ENCODE results near the gene WDR38. TPM values are rescaled to one million over a fixed set of nuclear protein-coding genes. Genes with fewer than 3 reads are reported as not detected.

WDR38 gene
- not detected in 2 replicates for total RNA-seq (2011; cell fraction: chromatin; rRNA removed; ENCODE audit: low replicate concordance)
- total RNA-seq (2011; cell fraction: nucleolus; rRNA removed), result not detected in 2 replicates
- not detected in 2 replicates for total RNA-seq (2011; cell fraction: nucleoplasm; rRNA removed)
- not detected in 2 replicates for total RNA-seq (2014; rRNA removed)
- total RNA-seq (2014; rRNA removed; fragmentation: Illumina TruSeq; extraction: Trizol), result not detected in 2 replicates
- not detected in 2 replicates for total RNA-seq (2015; rRNA removed; fragmentation: Illumina TruSeq; extraction: Trizol)
- total RNA-seq (2021), result not detected in 2 replicates
- not detected in 2 replicates for polyA plus RNA-seq (2011; rRNA removed)
- polyA plus RNA-seq (2011; cell fraction: cytosol; rRNA removed), result not detected in 2 replicates
- polyA plus RNA-seq (2011; cell fraction: nucleus; rRNA removed), result not detected in 2 replicates
- polyA plus RNA-seq (2012), result 0.05 TPM in 1 of 2 replicates, not detected in the other
- polyA plus RNA-seq (2014; fragmentation: Illumina TruSeq; extraction: Trizol), result not detected in 2 replicates
- polyA plus RNA-seq (2014; fragmentation: Nextera tagmentation; extraction: Ambion mirVana), result not detected
- polyA plus RNA-seq (2014; rRNA removed), result not detected in 2 replicates
- not detected in 2 replicates for polyA minus RNA-seq (2011; rRNA and poly(A)+ RNA removed)
- polyA minus RNA-seq (2011; cell fraction: cytosol; rRNA and poly(A)+ RNA removed), result not detected in 2 replicates
- polyA minus RNA-seq (2011; cell fraction: nucleus; rRNA and poly(A)+ RNA removed), result not detected in 2 replicates
- percentile 13 among the genes with signal in this experiment for Bru-seq, nascent RNA
- not detected for BruChase-seq, experiment 1, labeled RNA remaining after a 2-hour chase
- not detected for BruChase-seq, experiment 2, labeled RNA remaining after a 6-hour chase
- long read RNA-seq, experiment 1, partial matches to known transcripts, result 0 of 1 reads
- long read RNA-seq, experiment 1, other reads (novel, unspliced or antisense), result 1 of 1 reads
- long read RNA-seq, experiment 2, result 0 reads
- long read RNA-seq, experiment 3, result 0 reads

GRCh38 chr9:124852829-124853531, at the start of gene WDR38:
WDR38 (plus strand) TSS chr9:124853460; CDS start chr9:124853532, 72 bp downstream.
- peak within 1 kb of the TSS; percentile 96 for H2AFZ ChIP-seq (ENCODE audit: low read depth, low read length)
- ATAC-seq, result peak; percentile 90
- H3K27me3 ChIP-seq (ENCODE audit: control insufficient read depth in 2 of 2, insufficient read depth in 2 of 2, low read length in 2 of 2), result no peaks in the 10 kb centered on the region
- H3K27ac ChIP-seq (ENCODE audit: extremely low read depth, low read depth, low read length), result no peak within 1 kb of the TSS
- no peaks in the 10 kb centered on the region for H3K9me3 ChIP-seq (replicated peaks; ENCODE audit: control insufficient read depth, insufficient read depth, low read depth, low read length)
- peaks cover 19% of the 10 kb centered on the region; the same call in 1 of the 2 replicates for H4K20me1 ChIP-seq (replicated peaks; ENCODE audit: control insufficient read depth, insufficient read depth, low read length)
- intact Hi-C loops (cut with micrococcal nuclease), result loop anchor here (1.0 to 5.0 kb wide), 5 partner anchors 58 to 519 kb away; partner anchors contain the start of gene SCAI
- peak within 1 kb of the TSS; percentile 35 to 93; a peak in 3 of 4 replicates for H3K9ac ChIP-seq (ENCODE audit: insufficient read depth in 1 of 2, low read depth in 2 of 2, low read length in 2 of 2)
- in situ Hi-C loops (cut with MboI), result loop anchor here (5.0 kb wide), 2 partner anchors 81 to 519 kb away; partner anchors contain the start of gene NR6A1
- CTCF ChIA-PET (ENCODE audit: low intra/inter-chr PET ratio), result interaction anchor here (0.5 to 6.3 kb wide), 8 partner anchors 13 to 290 kb away, joined by 3 to 209 read pairs (median 5); partner anchors contain the start of genes NR6A1 and SCAI
- peak; percentile 91 for FAIRE-seq
- peaks cover 19% of the 10 kb centered on the region; the same call in 1 of the 3 replicates for H3K36me3 ChIP-seq (ENCODE audit: control insufficient read depth, insufficient read depth, low read length)
- H3K4me1 ChIP-seq (replicated peaks in 1 of 2; ENCODE audit: control insufficient read depth in 2 of 2, insufficient read depth in 2 of 2, low read length in 2 of 2), result peaks cover 0 to 46% of the 10 kb centered on the region in 2 experiments; a peak in 3 of 5 replicates
- POLR2A ChIA-PET, result interaction anchor here (0.5 to 5.1 kb wide), 11 partner anchors 8 to 355 kb away, joined by 3 to 64 read pairs (median 4); partner anchors contain the start of genes ARPC5L, NR6A1 and RPL35
- no TSS peak for BruUV-seq (replicated peaks)
- peak within 1 kb of the TSS; percentile 79 for H3K4me2 ChIP-seq (ENCODE audit: insufficient read depth, low read length)
- H3K79me2 ChIP-seq (ENCODE audit: control insufficient read depth, insufficient read depth, low read length), result peaks cover under 1% of the 10 kb centered on the region; the same call in 1 of the 3 replicates
- peaks cover under 1% of the 10 kb centered on the region for H3K9me1 ChIP-seq (ENCODE audit: control insufficient read depth, insufficient read depth, low read length)
- WGBS (ENCODE audit: insufficient coverage, low coverage, missing lambda C conversion rate), result 1% methylated on average over 45 of the region's 51 CpGs
- peak within 1 kb of the TSS; percentile 36 for H3K4me3 ChIP-seq
- DNase-seq (ENCODE audit: extremely low read depth in 1 of 4, low spot score in 3 of 4), result peak; percentile 83 to 92 (median 86)
- TF ChIP-seq CBX5 (IDR thresholded peaks at IDR 0.05; ENCODE audit: borderline replicate concordance, low read depth) (0 out of 2 replicates have a peak, but pooled peaks have one; percentile 13), KDM5B (IDR thresholded peaks at IDR 0.05; ENCODE audit: insufficient replicate concordance, low read depth, low read length) (peak; percentile 53), MXI1 (IDR thresholded peaks at IDR 0.05; ENCODE audit: low read depth, low read length) (no peak; the same call in 1 of the 2 replicates), ZNF589 (CRISPR knock-in tag; IDR thresholded peaks at IDR 0.05; ENCODE audit: low read depth) (no peak), PCBP1 (IDR thresholded peaks at IDR 0.05; ENCODE audit: low read depth, low read length, poor library complexity, severe bottlenecking) (peak; percentile 88), ZNF217 (CRISPR knock-in tag; IDR thresholded peaks at IDR 0.05) (no peak), ZNF263 (CRISPR knock-in tag; IDR thresholded peaks at IDR 0.05; ENCODE audit: borderline replicate concordance) (0 out of 2 replicates have a peak, but pooled peaks have one; percentile 36), SMARCC2 (IDR thresholded peaks at IDR 0.05; ENCODE audit: low read depth) (no peak), HMGN3 (IDR thresholded peaks at IDR 0.05; ENCODE audit: borderline replicate concordance, extremely low read depth, insufficient read length, low read depth, low read length) (no peak), VEZF1 (CRISPR knock-in tag; IDR thresholded peaks at IDR 0.05) (peak; percentile 45; the same call in 1 of the 2 replicates), ZSCAN32 (CRISPR knock-in tag; IDR thresholded peaks at IDR 0.05) (no peak), E2F5 (CRISPR knock-in tag; IDR thresholded peaks at IDR 0.05) (0 out of 2 replicates have a peak, but pooled peaks have one; percentile 51), ZNF175 (CRISPR knock-in tag; IDR thresholded peaks at IDR 0.05; ENCODE audit: low read depth) (no peak)

Data from K562 (cell line).